NCI-H510A (cell line): ENCODE results near the gene GABARAPL1.
A peak's percentile ranks its signal among the peaks of the same experiment; 100 is the strongest.
"Not testable (repeated sequence)": the region's sequence is repeated elsewhere in the genome, so short reads cannot be mapped to it uniquely, and the experiment has no call there.

ENCODE experiments used
- DNase-seq: peaks from one replicate; lab custom pipeline; 2025; lab: John Stamatoyannopoulos, UW

The GABARAPL1 gene

DNA sequence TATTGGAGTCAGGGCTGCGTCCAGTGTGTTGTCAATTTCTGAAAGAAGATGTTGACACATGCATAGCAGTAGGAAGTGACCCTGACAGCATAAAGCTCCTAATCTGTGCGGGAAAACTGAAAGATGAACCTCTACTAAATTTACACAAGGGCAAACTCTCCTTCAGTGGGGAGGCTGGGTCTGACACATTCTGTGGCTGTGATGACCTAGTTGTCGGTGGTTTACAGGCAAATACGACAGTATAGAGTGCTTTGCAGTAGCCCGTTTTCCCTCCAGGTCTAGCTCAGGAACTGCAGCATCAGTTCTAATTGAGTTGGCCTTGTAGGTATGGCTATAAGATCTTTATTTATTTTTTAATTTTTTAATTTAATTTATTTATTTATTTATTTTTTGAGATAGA is 14.8 kb upstream of the GABARAPL1 start:
- DNase-seq: no peak

DNA sequence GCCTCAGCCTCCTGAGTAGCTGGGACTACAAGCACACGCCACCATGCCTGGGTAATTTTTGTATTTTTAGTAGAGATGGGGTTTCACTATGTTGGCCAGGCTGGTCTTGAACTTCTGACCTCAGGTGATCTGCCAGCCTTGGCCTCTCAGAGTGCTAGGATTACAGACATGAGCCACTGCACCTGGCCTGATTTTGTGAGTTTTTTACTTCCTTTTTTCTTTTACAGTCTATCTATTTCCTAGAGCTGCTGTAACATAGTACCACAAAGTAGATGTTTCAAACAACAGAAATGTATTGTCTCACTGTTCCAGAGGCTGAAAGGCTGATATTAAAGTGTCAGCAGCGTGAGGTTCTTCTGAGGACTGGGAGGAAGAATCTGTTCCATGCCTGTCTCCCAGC is 8.2 kb upstream of the GABARAPL1 start:
- DNase-seq: not testable (repeated sequence)

GRCh38 chr12:10205220-10205807 is 7.4 kb upstream of the GABARAPL1 start:
- no peak for DNase-seq

DNA sequence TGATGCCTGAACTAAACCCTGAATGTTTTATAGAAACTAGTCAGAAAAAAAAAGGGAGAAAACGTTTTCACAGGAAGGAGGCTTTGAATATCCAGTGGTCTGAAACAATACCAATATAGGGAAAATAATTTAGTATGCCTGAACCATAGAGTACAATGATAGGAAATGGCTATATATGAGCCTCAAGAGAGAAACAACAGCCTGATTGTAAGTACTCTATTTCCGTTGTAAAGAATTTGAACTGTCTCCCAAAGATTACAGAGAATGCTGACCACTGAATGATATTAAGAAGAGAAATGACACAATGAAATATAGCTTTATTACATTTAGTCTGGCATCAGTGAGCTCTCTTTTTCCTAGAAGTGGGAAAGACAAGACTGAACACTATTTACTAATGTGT is 5.5 kb upstream of the GABARAPL1 start:
- no peak for DNase-seq

- DNase-seq: no peak
These were observed 2.5 kb upstream of the GABARAPL1 start for GRCh38 chr12:10210225-10210624.

GRCh38 chr12:10211101-10211939 is 1.4 kb upstream of the GABARAPL1 start:
- no peak for DNase-seq

DNA sequence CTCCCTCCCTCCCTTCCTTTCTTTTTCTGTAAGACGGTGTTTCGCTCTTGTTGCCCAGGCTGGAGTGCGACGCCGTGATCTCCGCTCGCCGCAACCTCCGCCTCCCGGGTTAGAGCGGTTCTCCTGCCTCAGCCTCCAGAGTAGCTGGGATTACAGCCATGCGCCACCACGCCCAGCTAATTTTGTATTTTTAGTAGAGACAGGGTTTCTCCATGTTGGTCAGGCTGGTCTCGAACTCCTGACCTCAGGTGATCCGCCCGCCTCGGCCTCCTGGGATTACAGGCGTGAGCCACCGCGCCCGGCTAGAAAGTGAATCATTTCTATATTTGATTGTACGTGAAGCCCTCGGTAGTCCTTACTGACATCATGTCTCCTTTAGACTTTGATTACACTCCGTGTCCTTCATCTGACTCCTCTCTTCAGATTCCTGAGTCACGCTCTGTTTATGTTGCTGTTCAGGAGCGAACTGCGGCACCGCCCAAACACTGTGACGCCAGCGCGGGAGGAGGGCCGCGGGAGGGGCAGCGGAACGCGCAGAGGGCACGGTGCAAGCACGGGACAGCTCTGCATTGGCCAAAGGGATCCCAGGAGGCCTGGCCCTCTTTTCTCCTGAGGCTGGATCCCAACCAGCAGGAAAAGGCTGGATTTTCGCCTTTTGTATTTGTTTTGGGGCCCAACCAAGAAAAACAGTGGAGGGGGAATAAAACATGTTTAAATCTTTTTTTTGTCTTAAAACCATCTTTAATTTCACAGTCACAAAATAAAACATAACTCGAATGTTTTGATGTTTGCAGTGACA is 538 bp upstream of the GABARAPL1 start:
- peak; percentile 80 for DNase-seq

GRCh38 chr12:10213168-10214135 is 775 bp downstream of the GABARAPL1 start:
- peak; percentile 32 for DNase-seq

GRCh38 chr12:10214136-10214894 is 1.6 kb downstream of the GABARAPL1 start:
- no peak for DNase-seq

- DNase-seq: no peak
These were observed 2.2 kb downstream of the GABARAPL1 start for GRCh38 chr12:10214895-10215267.

GRCh38 chr12:10215436-10215835 is 2.8 kb downstream of the GABARAPL1 start:
- no peak for DNase-seq

GRCh38 chr12:10215946-10216345 is 3.3 kb downstream of the GABARAPL1 start:
- not testable (repeated sequence) for DNase-seq

DNA sequence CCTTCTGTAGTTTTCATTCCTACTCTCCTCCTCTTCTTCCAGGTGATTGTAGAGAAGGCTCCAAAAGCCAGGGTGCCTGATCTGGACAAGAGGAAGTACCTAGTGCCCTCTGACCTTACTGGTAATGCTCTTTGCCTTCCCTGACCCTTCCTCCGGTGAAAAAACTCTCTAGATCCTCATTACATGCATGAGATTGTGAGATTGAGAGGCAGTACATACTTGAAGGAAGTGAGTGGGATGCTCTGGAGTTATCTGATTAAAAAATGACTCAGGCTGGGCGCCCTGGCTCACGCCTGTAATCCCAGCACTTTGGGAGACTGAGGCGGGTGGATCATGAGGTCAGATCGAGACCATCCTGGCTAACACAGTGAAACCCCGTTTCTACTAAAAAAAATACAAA is 5.3 kb downstream of the GABARAPL1 start:
- DNase-seq: no peak

GRCh38 chr12:10220398-10221077 is 7.9 kb downstream of the GABARAPL1 start:
- no peak for DNase-seq

DNA sequence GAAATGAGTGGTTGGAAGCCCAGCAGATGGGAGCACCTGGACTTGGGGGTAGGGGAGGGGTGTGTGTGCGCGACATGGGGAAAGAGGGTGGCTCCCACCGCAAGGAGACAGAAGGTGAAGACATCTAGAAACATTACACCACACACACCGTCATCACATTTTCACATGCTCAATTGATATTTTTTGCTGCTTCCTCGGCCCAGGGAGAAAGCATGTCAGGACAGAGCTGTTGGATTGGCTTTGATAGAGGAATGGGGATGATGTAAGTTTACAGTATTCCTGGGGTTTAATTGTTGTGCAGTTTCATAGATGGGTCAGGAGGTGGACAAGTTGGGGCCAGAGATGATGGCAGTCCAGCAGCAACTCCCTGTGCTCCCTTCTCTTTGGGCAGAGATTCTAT is 9.2 kb downstream of the GABARAPL1 start:
- DNase-seq: no peak

DNA sequence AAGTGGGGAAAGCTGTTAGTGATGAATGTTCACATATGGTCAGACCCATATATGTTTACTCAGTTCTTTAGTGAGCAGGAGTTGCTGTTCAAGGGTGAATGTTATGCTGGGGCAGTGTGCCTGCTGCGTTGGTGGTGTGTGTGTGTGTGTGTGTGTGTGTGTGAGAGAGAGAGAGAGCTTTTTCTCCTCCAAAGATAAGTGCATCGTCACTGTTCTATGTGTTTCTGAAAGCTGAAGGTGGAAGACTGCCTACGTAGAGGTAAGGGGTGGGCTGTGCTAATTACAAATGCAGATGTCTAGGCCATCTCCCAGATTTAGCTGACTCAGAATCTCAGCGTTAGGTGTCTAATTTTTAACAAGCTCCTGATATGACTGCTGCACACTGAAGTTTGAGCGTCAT is 10.5 kb downstream of the GABARAPL1 start:
- DNase-seq: no peak

GRCh38 chr12:10225426-10225825 is 12.7 kb downstream of the GABARAPL1 start:
- not testable (repeated sequence) for DNase-seq

DNA sequence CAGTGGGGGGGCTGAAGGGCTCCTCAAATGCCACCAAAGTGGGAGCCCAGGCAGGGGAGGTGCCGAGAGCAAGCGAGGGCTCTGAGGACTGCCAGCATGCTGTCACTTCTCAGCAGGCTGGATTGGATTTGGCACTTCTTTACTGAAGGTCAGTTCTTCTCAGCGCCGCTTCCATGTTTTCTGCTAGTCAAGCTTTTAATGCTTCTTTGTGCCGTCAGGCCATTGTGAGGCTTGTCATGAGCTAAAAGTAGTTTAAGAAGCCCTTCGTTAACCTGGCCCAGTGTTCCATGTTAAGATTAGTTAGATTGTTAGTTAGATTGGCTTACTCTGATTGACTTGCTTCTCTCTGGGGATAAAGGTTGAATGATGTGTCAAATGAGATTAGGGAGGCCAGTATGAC is 13.4 kb downstream of the GABARAPL1 start:
- no peak for DNase-seq

DNA sequence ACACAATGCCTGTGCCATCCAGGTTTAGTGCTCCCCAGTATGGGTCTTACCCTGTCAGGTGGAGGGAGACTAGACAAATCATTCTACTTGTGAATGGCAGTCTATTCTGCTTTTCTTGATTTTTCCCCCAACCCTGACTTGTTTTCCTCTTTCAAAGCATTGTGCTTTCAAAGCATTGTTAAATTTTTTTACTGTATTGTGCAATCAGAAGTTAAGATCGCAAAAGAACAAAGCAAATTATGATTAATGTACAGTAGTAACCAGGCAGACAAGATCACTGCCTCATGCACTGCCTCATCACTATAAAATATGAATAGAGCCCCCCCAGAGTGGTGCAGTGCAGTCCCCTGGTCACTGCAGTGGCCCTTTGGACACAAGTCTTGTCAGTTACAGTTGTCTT is 14.1 kb downstream of the GABARAPL1 start:
- no peak for DNase-seq

- DNase-seq: no peak
These were observed 15.0 kb downstream of the GABARAPL1 start for GRCh38 chr12:10227648-10228047.
